HG03103 (cell line): ENCODE measurements around the gene CD200R1.
A peak's percentile ranks its signal among the peaks of the same experiment; 100 is the strongest.
"Not testable (repeated sequence)": the region's sequence is repeated elsewhere in the genome, so short reads cannot be mapped to it uniquely, and the experiment has no call there.

Experiments
- ATAC-seq: cut with Tn5 transposase; IDR thresholded peaks from one replicate; pipeline ENCODE4 v1.9.1; 2021; ENCODE audit warnings: low read depth; ENCODE audit not compliant: unreplicated experiment

The CD200R1 gene

GRCh38 chr3:112976001-112976400 is 1.1 kb upstream of the CD200R1 start:
- no peak for ATAC-seq

GRCh38 chr3:112974178-112974517 is 755 bp downstream of the CD200R1 start:
- no peak for ATAC-seq

GRCh38 chr3:112973325-112974177 is 1.4 kb downstream of the CD200R1 start:
- peak; percentile 88 for ATAC-seq

- no peak for ATAC-seq
Observed at GRCh38 chr3:112972158-112972557, 2.7 kb downstream of the CD200R1 start.

GRCh38 chr3:112967828-112968227 is 7.1 kb downstream of the CD200R1 start:
- ATAC-seq = no peak

- no peak for ATAC-seq
Observed at GRCh38 chr3:112967425-112967824, 7.5 kb downstream of the CD200R1 start.

GRCh38 chr3:112966633-112967032 is 8.3 kb downstream of the CD200R1 start:
- ATAC-seq = no peak

- ATAC-seq = no peak
Observed at GRCh38 chr3:112965656-112966055, 9.2 kb downstream of the CD200R1 start.

- no peak for ATAC-seq
Observed at GRCh38 chr3:112963683-112964082, 11.2 kb downstream of the CD200R1 start.

- ATAC-seq = no peak
Observed at GRCh38 chr3:112958811-112959560, 15.9 kb downstream of the CD200R1 start.

- ATAC-seq = no peak
Observed at GRCh38 chr3:112956351-112956750, 18.6 kb downstream of the CD200R1 start.

GRCh38 chr3:112948346-112948838 is 26.5 kb downstream of the CD200R1 start:
- no peak for ATAC-seq

GRCh38 chr3:112931736-112932521 is 43.0 kb downstream of the CD200R1 start:
- ATAC-seq = no peak

GRCh38 chr3:112930771-112931170 is 44.1 kb downstream of the CD200R1 start:
- no peak for ATAC-seq

GRCh38 chr3:112925969-112926368 is 48.9 kb downstream of the CD200R1 start:
- no peak for ATAC-seq

GRCh38 chr3:112925560-112925959 is 49.3 kb downstream of the CD200R1 start:
- no peak for ATAC-seq

GRCh38 chr3:112919541-112919940 is 55.4 kb downstream of the CD200R1 start:
- not testable (repeated sequence) for ATAC-seq

- ATAC-seq = peak; percentile 92
Observed at GRCh38 chr3:112908252-112908651, 66.7 kb downstream of the CD200R1 start.

GRCh38 chr3:112904786-112905185 is 70.1 kb downstream of the CD200R1 start:
- no peak for ATAC-seq

GRCh38 chr3:112900113-112900512 is 74.8 kb downstream of the CD200R1 start:
- ATAC-seq = no peak

GRCh38 chr3:112897791-112898190 is 77.1 kb downstream of the CD200R1 start:
- ATAC-seq = no peak
